H1 (cell line): ENCODE data around the gene EXD3. TPM values are rescaled to one million over a fixed set of nuclear protein-coding genes. Genes with fewer than 3 reads are reported as not detected.

ENCODE experiments used
- CTCF ChIA-PET: fragments of 300-600 bp; sonication (Branson Sonifier 250); formaldehyde crosslinking; loops from one replicate; lab custom pipeline; 2021; ENCODE audit not compliant: partially characterized antibody; lab: Charles Lee
- POLR2A ChIA-PET: fragments of 300-600 bp; sonication (Branson Sonifier 250); formaldehyde crosslinking; loops from one replicate; lab custom pipeline; 2021; ENCODE audit warnings: inconsistent platforms; ENCODE audit not compliant: partially characterized antibody; lab: Charles Lee
- DNase-seq, 2 experiments: peaks; one replicate each; pipeline versions ENCODE4 v3.0.0 to v3.0.0-alpha.2; 2010 to 2022; ENCODE audit warnings: low spot score in 2 of 2, low read depth in 1 of 2, mixed read lengths in 1 of 2
- FAIRE-seq: peaks from 2 replicates; lab custom pipeline; 2011; peaks lifted over from hg19 to GRCh38; lab: Jason Lieb, UNC
- H2AFZ ChIP-seq: 2 replicates; pipeline ENCODE4 v1.8.1; 2012; ENCODE audit warnings: low read length, inconsistent platforms
- H2AK5ac ChIP-seq: 2 replicates; pipeline ENCODE4 v1.6.1; 2013; ENCODE audit warnings: low read depth, low read length
- H2BK120ac ChIP-seq: replicated peaks from 2 replicates; pipeline ENCODE3; 2013; ENCODE audit warnings: low read depth, low read length, inconsistent platforms
- H2BK12ac ChIP-seq: 2 replicates; pipeline ENCODE4 v1.6.1; 2013; ENCODE audit warnings: low read depth, low read length
- H2BK15ac ChIP-seq: 2 replicates; pipeline ENCODE4 v1.6.1; 2013; ENCODE audit warnings: low read length
- H2BK20ac ChIP-seq: 2 replicates; pipeline ENCODE4 v1.6.1; 2013; ENCODE audit warnings: low read length
- H2BK5ac ChIP-seq: 2 replicates; pipeline ENCODE4 v1.6.1; 2013; ENCODE audit warnings: low read depth, low read length
- H3K14ac ChIP-seq: 2 replicates; pipeline ENCODE4 v1.6.1; 2013; ENCODE audit warnings: inconsistent platforms; ENCODE audit not compliant: insufficient read length
- H3K18ac ChIP-seq: 2 replicates; pipeline ENCODE4 v1.6.1; 2013; ENCODE audit warnings: low read length; ENCODE audit errors: extremely low read depth
- H3K23ac ChIP-seq: 2 replicates; pipeline ENCODE4 v1.6.1; 2013; ENCODE audit warnings: inconsistent platforms; ENCODE audit not compliant: insufficient read length
- H3K23me2 ChIP-seq: 2 replicates; pipeline ENCODE4 v1.6.1; 2013; ENCODE audit warnings: low read depth, low read length
- H3K27ac ChIP-seq: 2 replicates; pipeline ENCODE4 v1.6.1; 2011; ENCODE audit warnings: low read depth, low read length, inconsistent platforms
- H3K27me3 ChIP-seq, 4 experiments: replicated peaks in 1 of 4; 1 replicate in 1 of 4; 2 replicates in 3 of 4; pipeline versions ENCODE4 v1.6.1 to v1.8.1; 2011 to 2013; ENCODE audit warnings: low read length in 3 of 4, mild to moderate bottlenecking in 3 of 4, inconsistent platforms in 2 of 4, mixed read lengths in 2 of 4, moderate library complexity in 1 of 4; ENCODE audit not compliant: control insufficient read depth in 3 of 4, insufficient read depth in 3 of 4; ENCODE audit errors: extremely low read depth in 1 of 4
- H3K36me3 ChIP-seq, 4 experiments: 2 replicates each; pipeline versions ENCODE4 v1.6.1 to v1.8.1; 2011 to 2013; ENCODE audit warnings: mild to moderate bottlenecking in 4 of 4, low read length in 3 of 4, moderate library complexity in 2 of 4, control low read depth in 1 of 4, inconsistent platforms in 1 of 4; ENCODE audit not compliant: insufficient read depth in 4 of 4, control insufficient read depth in 2 of 4
- H3K4ac ChIP-seq: replicated peaks from 2 replicates; pipeline ENCODE3; 2013; ENCODE audit warnings: low read length, low read depth, mixed read lengths, inconsistent platforms; ENCODE audit not compliant: insufficient read length
- H3K4me1 ChIP-seq, 4 experiments: replicated peaks in 1 of 4; 1 replicate in 1 of 4; 2 replicates in 3 of 4; pipeline versions ENCODE4 v1.6.1 to v1.8.1; 2011 to 2013; ENCODE audit warnings: low read length in 3 of 4, inconsistent platforms in 2 of 4, mixed read lengths in 1 of 4; ENCODE audit not compliant: insufficient read depth in 4 of 4, control insufficient read depth in 3 of 4
- H3K4me2 ChIP-seq, 2 experiments: 2 replicates each; pipeline versions ENCODE4 v1.6.1 to v1.8.1; 2011 to 2013; ENCODE audit warnings: low read depth in 2 of 2, low read length in 2 of 2, control low read depth in 1 of 2, inconsistent platforms in 1 of 2, mild to moderate bottlenecking in 1 of 2; ENCODE audit not compliant: insufficient read depth in 1 of 2
- H3K4me3 ChIP-seq, 4 experiments: fragments of 200-600, 300-600 bp in 1 of 4; sonication (generic), shearing (Covaris generic), sonication (Bioruptor Twin) in 1 of 4; 2 replicates each; pipeline versions ENCODE4 v1.5.1 to v1.8.1; 2011 to 2016; ENCODE audit warnings: low read length in 4 of 4, low read depth in 3 of 4, control low read depth in 2 of 4, inconsistent platforms in 2 of 4, mild to moderate bottlenecking in 2 of 4, mixed read lengths in 1 of 4, moderate library complexity in 1 of 4; ENCODE audit not compliant: insufficient read depth in 2 of 4; ENCODE audit errors: extremely low read depth in 1 of 4
- H3K56ac ChIP-seq: replicated peaks from 2 replicates; pipeline ENCODE3; 2013; ENCODE audit warnings: low read depth, mild to moderate bottlenecking, mixed read lengths, low read length, inconsistent platforms; ENCODE audit not compliant: insufficient read length
- H3K79me1 ChIP-seq: 2 replicates; pipeline ENCODE4 v1.6.1; 2013; ENCODE audit warnings: low read depth, low read length, control low read depth
- H3K79me2 ChIP-seq, 2 experiments: 2 replicates each; pipeline versions ENCODE4 v1.6.1 to v1.8.1; 2012 to 2013; ENCODE audit warnings: low read length in 2 of 2, mild to moderate bottlenecking in 2 of 2, inconsistent platforms in 1 of 2; ENCODE audit not compliant: insufficient read depth in 2 of 2, control insufficient read depth in 1 of 2
- H3K9ac ChIP-seq, 4 experiments: replicated peaks in 1 of 4; 1 replicate in 1 of 4; 2 replicates in 3 of 4; pipeline versions ENCODE4 v1.6.1 to v1.8.1; 2011 to 2013; ENCODE audit warnings: low read depth in 3 of 4, low read length in 3 of 4, control low read depth in 2 of 4, mild to moderate bottlenecking in 2 of 4, moderate library complexity in 2 of 4, inconsistent platforms in 1 of 4; ENCODE audit errors: extremely low read depth in 1 of 4
- H3K9me3 ChIP-seq, 2 experiments: 2 replicates each; pipeline versions ENCODE4 v1.6.1 to v1.8.1; 2012 to 2013; ENCODE audit warnings: mild to moderate bottlenecking in 2 of 2, moderate library complexity in 2 of 2, control low read depth in 1 of 2, inconsistent platforms in 1 of 2, low read depth in 1 of 2, low read length in 1 of 2, mixed read lengths in 1 of 2; ENCODE audit not compliant: insufficient read depth in 2 of 2
- H4K20me1 ChIP-seq, 2 experiments: replicated peaks in 1 of 2; 2 replicates each; pipeline versions ENCODE3 to v1.8.1; 2011 to 2013; ENCODE audit warnings: inconsistent platforms in 2 of 2, low read length in 2 of 2, mild to moderate bottlenecking in 1 of 2; ENCODE audit not compliant: insufficient read depth in 2 of 2, control insufficient read depth in 1 of 2
- H4K5ac ChIP-seq: 2 replicates; pipeline ENCODE4 v1.6.1; 2013; ENCODE audit warnings: low read length, low read depth, mixed read lengths, inconsistent platforms; ENCODE audit not compliant: insufficient read length
- H4K8ac ChIP-seq: 2 replicates; pipeline ENCODE4 v1.8.0; 2013; ENCODE audit warnings: mild to moderate bottlenecking, moderate library complexity, low read length, inconsistent platforms; ENCODE audit not compliant: insufficient read depth; ENCODE audit errors: extremely low read depth
- H4K91ac ChIP-seq: replicated peaks from 2 replicates; pipeline ENCODE3; 2013; ENCODE audit warnings: low read length, mixed read lengths, inconsistent platforms; ENCODE audit not compliant: insufficient read length
- EGR1 ChIP-seq: IDR thresholded peaks from 2 replicates; pipeline ENCODE4 v1.6.1; 2011; ENCODE audit warnings: low read depth, low read length, borderline replicate concordance
- SP2 ChIP-seq: IDR thresholded peaks from 2 replicates; pipeline ENCODE4 v1.6.1; 2012; ENCODE audit warnings: mild to moderate bottlenecking, low read length, inconsistent platforms
- WGBS, 2 experiments: shearing (Covaris generic) in 1 of 2; methylation state at CpG; one replicate each; pipeline versions ENCODE4 v1.1.6 to v1.1.7; 2013 to 2015; ENCODE audit warnings: low lambda C conversion rate in 2 of 2, mixed read lengths in 2 of 2, inconsistent platforms in 1 of 2, low coverage in 1 of 2, missing lambda C conversion rate in 1 of 2; ENCODE audit not compliant: insufficient replicate concordance in 2 of 2, insufficient coverage in 1 of 2, insufficient read length in 1 of 2; ENCODE audit errors: extremely low coverage in 1 of 2, missing lambda C conversion rate in 1 of 2; 5-methylcytosine and 5-hydroxymethylcytosine counted together
- polyA plus RNA-seq, 7 experiments: library from polyadenylated mRNA; depleted of rRNA in 3 of 7; stranded (reverse) in 5 of 7; unstranded in 2 of 7; fragments of >200 nt in 5 of 7; fragments of 200-250 nt in 2 of 7; gene quantifications; 1 replicate in 5 of 7; 2 replicates in 1 of 7; 4 replicates in 1 of 7; pipeline versions ENCODE4 v1.2.1 to v1.2.3, GENCODE V29; 2011 to 2013; ENCODE audit warnings: missing spikeins in 2 of 7, mixed read lengths in 2 of 7
- total RNA-seq: library from RNA; stranded (reverse); fragmentation: NEBNext Ultra II Directional; extraction: Animal tissue kit (Norgen Biotek cat#: 25700); gene quantifications from 2 replicates; pipeline ENCODE4 v1.2.1, GENCODE V29; 2021
- TF ChIP-seq, protein P1 (sequence below): IDR thresholded peaks from 2 replicates; pipeline ENCODE4 v1.6.1; 2011; ENCODE audit warnings: low read length, improper control_type of control experiment

EXD3 gene
- total and polyA plus RNA-seq, 2 of the 8 experiments (the other 6 are each of a cell fraction or from before 2014, with no cell fraction given) = 7.2 to 9.4 TPM

DNA sequence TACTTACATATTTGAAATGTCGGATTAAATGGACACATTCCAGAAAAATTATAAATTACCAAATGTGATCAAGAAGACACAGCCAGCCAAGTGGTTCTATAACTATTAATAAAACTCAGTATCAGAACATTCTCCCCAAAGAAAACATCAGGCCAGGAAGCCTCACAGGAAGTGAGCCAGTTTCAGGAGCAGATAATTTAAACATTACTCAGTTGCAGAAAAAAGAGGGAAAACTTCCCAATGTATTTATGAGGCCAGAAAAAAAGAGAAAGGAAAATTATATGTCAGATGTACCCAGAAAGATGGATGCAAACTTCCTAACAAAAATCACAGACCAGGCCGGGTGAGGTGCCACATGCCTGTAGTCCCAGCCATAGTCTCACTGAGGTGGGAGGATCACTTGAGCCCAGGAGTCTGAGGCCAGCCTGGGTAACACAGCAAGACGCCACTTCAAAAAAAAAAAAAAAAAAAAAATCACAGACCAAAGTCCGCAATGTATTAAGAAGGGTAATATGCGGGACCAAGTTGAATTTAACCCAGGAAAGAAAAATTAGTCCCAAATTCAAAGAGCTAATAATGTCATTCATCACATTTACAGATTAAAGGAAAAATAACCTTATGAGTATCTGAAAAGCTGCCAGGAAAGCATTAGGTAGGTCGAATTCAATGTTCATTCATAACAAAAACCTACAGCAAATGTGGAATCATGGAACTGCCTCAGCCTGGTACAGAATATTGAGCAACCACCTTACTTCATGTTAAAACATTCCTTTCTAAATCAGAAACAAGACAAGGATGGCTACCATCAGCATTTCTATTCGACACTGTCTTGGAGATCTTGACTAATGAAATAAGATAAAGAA is 83.7 kb downstream of the EXD3 start:
- no peaks in the 10 kb centered on the region for H3K27me3 ChIP-seq
- H2AFZ ChIP-seq = no peak overlapping the region
- no peak overlapping the region for H3K4me3 ChIP-seq
- H4K91ac ChIP-seq = no peak overlapping the region
- peaks cover 7 to 20% of the 10 kb centered on the region in 2 experiments; a peak in 2 of 4 replicates for H3K9me3 ChIP-seq
- POLR2A ChIA-PET = no interaction called here
- no peaks in the 10 kb centered on the region for H3K23me2 ChIP-seq
- no peaks in the 10 kb centered on the region for H3K79me1 ChIP-seq
- H3K27ac ChIP-seq = no peak overlapping the region
- no peak overlapping the region for H3K4me2 ChIP-seq
- H3K4me1 ChIP-seq = no peaks in the 10 kb centered on the region
- H3K9ac ChIP-seq = no peak overlapping the region
- WGBS, 2 experiments = 81% methylated on average over 6 of the region's 7 CpGs; no CpG with 5 or more reads in 1 of the 2 experiments
- H2AK5ac ChIP-seq = no peak overlapping the region
- H2BK120ac ChIP-seq = no peak overlapping the region
- H3K36me3 ChIP-seq = no peaks in the 10 kb centered on the region
- no peaks in the 10 kb centered on the region for H4K20me1 ChIP-seq
- no peak overlapping the region for H2BK5ac ChIP-seq
- no peak overlapping the region for H3K4ac ChIP-seq
- no peak overlapping the region for H3K23ac ChIP-seq
- DNase-seq (no peak), FAIRE-seq (no peak)
- H4K8ac ChIP-seq = no peak overlapping the region
- no peak overlapping the region for H2BK15ac ChIP-seq
- H4K5ac ChIP-seq = no peak overlapping the region
- H2BK12ac ChIP-seq = no peak overlapping the region
- TF ChIP-seq, protein P1, sequence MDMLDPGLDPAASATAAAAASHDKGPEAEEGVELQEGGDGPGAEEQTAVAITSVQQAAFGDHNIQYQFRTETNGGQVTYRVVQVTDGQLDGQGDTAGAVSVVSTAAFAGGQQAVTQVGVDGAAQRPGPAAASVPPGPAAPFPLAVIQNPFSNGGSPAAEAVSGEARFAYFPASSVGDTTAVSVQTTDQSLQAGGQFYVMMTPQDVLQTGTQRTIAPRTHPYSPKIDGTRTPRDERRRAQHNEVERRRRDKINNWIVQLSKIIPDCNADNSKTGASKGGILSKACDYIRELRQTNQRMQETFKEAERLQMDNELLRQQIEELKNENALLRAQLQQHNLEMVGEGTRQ = no peak
- TF ChIP-seq EGR1 (no peak), SP2 (no peak)
- H2BK20ac ChIP-seq = no peak overlapping the region
- no peaks in the 10 kb centered on the region for H3K79me2 ChIP-seq
- H3K18ac ChIP-seq = no peak overlapping the region
- CTCF ChIA-PET = no interaction called here
- H3K14ac ChIP-seq = no peak overlapping the region
- H3K56ac ChIP-seq = no peak overlapping the region
